H9 (cell line): ENCODE measurements around the gene SREBF2. TPM values are rescaled to one million over a fixed set of nuclear protein-coding genes. Genes with fewer than 3 reads are reported as not detected.
A peak's percentile ranks its signal among the peaks of the same experiment; 100 is the strongest.

ENCODE experiments used
- DNase-seq: peaks from one replicate; pipeline ENCODE4 v3.0.0-alpha.2; 2017
- H2AFZ ChIP-seq: one replicate; pipeline ENCODE4 v1.6.1; 2013; ENCODE audit warnings: mild to moderate bottlenecking, low read length, control low read depth, moderate library complexity
- H2AK5ac ChIP-seq: 2 replicates; pipeline ENCODE4 v1.6.1; 2013; ENCODE audit warnings: low read length, control low read depth, mixed read lengths; ENCODE audit not compliant: insufficient read length
- H2BK120ac ChIP-seq: one replicate; pipeline ENCODE4 v1.6.1; 2013; ENCODE audit warnings: low read depth, mild to moderate bottlenecking, low read length, control low read depth, inconsistent platforms; ENCODE audit not compliant: poor library complexity, severe bottlenecking
- H2BK12ac ChIP-seq: 2 replicates; pipeline ENCODE4 v1.6.1; 2013; ENCODE audit warnings: low read length, control low read depth, mixed read lengths, low read depth; ENCODE audit not compliant: insufficient read length
- H2BK15ac ChIP-seq: 2 replicates; pipeline ENCODE4 v1.6.1; 2013; ENCODE audit warnings: low read depth, low read length, control low read depth
- H2BK20ac ChIP-seq: one replicate; pipeline ENCODE4 v1.6.1; 2013; ENCODE audit warnings: low read depth, mild to moderate bottlenecking, low read length, control low read depth, inconsistent platforms; ENCODE audit not compliant: poor library complexity, severe bottlenecking
- H2BK5ac ChIP-seq: 2 replicates; pipeline ENCODE4 v1.6.1; 2013; ENCODE audit warnings: low read length, control low read depth, mixed read lengths; ENCODE audit not compliant: insufficient read length
- H3K14ac ChIP-seq: 2 replicates; pipeline ENCODE4 v1.6.1; 2013; ENCODE audit warnings: low read length, control low read depth; ENCODE audit not compliant: insufficient read depth
- H3K18ac ChIP-seq: 2 replicates; pipeline ENCODE4 v1.6.1; 2013; ENCODE audit warnings: low read depth, mild to moderate bottlenecking, mixed read lengths, low read length, control low read depth; ENCODE audit not compliant: insufficient read length
- H3K23ac ChIP-seq: 2 replicates; pipeline ENCODE4 v1.6.1; 2013; ENCODE audit warnings: low read length, control low read depth, mixed read lengths, low read depth; ENCODE audit not compliant: insufficient read length
- H3K23me2 ChIP-seq: 2 replicates; pipeline ENCODE4 v1.6.1; 2013; ENCODE audit warnings: low read depth, mild to moderate bottlenecking, mixed read lengths, low read length, control low read depth; ENCODE audit not compliant: insufficient read length, poor library complexity, severe bottlenecking
- H3K27ac ChIP-seq: 2 replicates; pipeline ENCODE4 v1.5.1; 2013; ENCODE audit warnings: low read length, control low read depth, mixed read lengths, low read depth; ENCODE audit not compliant: insufficient read length
- H3K27me3 ChIP-seq: 2 replicates; pipeline ENCODE4 v1.6.1; 2013; ENCODE audit warnings: low read length, control low read depth, inconsistent platforms; ENCODE audit not compliant: insufficient read depth
- H3K4ac ChIP-seq: 2 replicates; pipeline ENCODE4 v1.6.1; 2013; ENCODE audit warnings: low read depth, mild to moderate bottlenecking, control low read depth, inconsistent platforms, low read length, moderate library complexity
- H3K4me1 ChIP-seq: 2 replicates; pipeline ENCODE4 v1.6.1; 2013; ENCODE audit warnings: low read length, control low read depth, inconsistent platforms; ENCODE audit not compliant: insufficient read depth
- H3K4me2 ChIP-seq: 2 replicates; pipeline ENCODE4 v1.6.1; 2013; ENCODE audit warnings: low read length, control low read depth, mixed read lengths; ENCODE audit not compliant: insufficient read length, insufficient read depth
- H3K56ac ChIP-seq: 2 replicates; pipeline ENCODE4 v1.6.1; 2013; ENCODE audit warnings: low read depth, mild to moderate bottlenecking, mixed read lengths, low read length, control low read depth; ENCODE audit not compliant: insufficient read length
- H3K79me1 ChIP-seq: 2 replicates; pipeline ENCODE4 v1.6.1; 2013; ENCODE audit warnings: low read depth, mild to moderate bottlenecking, moderate library complexity, low read length, control low read depth, inconsistent platforms; ENCODE audit not compliant: insufficient read depth, poor library complexity, severe bottlenecking
- H3K79me2 ChIP-seq: 2 replicates; pipeline ENCODE4 v1.6.1; 2013; ENCODE audit warnings: low read length, control low read depth, inconsistent platforms; ENCODE audit not compliant: insufficient read depth
- H3K9ac ChIP-seq: 2 replicates; pipeline ENCODE4 v1.6.1; 2013; ENCODE audit warnings: low read length, control low read depth, mixed read lengths; ENCODE audit not compliant: insufficient read length; ENCODE audit errors: extremely low read depth
- H3K9me3 ChIP-seq: one replicate; pipeline ENCODE4 v1.6.1; 2013; ENCODE audit warnings: low read depth, low read length, inconsistent platforms; ENCODE audit not compliant: control insufficient read depth
- H3T11ph ChIP-seq: one replicate; pipeline ENCODE4 v1.6.1; 2013; ENCODE audit warnings: mild to moderate bottlenecking, low read length, control low read depth, inconsistent platforms
- H4K20me1 ChIP-seq: one replicate; pipeline ENCODE4 v1.6.1; 2013; ENCODE audit not compliant: control insufficient read depth, insufficient read length, insufficient read depth
- H4K5ac ChIP-seq: 2 replicates; pipeline ENCODE4 v1.6.1; 2013; ENCODE audit warnings: low read depth, mild to moderate bottlenecking, mixed read lengths, low read length, control low read depth; ENCODE audit not compliant: insufficient read length
- H4K8ac ChIP-seq: replicated peaks from 2 replicates; pipeline ENCODE4 v1.6.1; 2013; ENCODE audit warnings: low read length, control low read depth, mixed read lengths, low read depth; ENCODE audit not compliant: insufficient read length
- H4K91ac ChIP-seq: 2 replicates; pipeline ENCODE4 v1.6.1; 2013; ENCODE audit warnings: low read depth, mild to moderate bottlenecking, moderate library complexity, mixed read lengths, low read length, control low read depth; ENCODE audit not compliant: insufficient read length
- H3K27ac Mint-ChIP-seq, 3 experiments: 2 replicates in 2 of 3; 3 replicates in 1 of 3; pipeline ENCODE4 v1.8.0; 2020 to 2021; ENCODE audit warnings: mixed read lengths in 3 of 3, mild to moderate bottlenecking in 1 of 3, moderate library complexity in 1 of 3
- H3K27me3 Mint-ChIP-seq: 2 replicates; pipeline ENCODE4 v1.8.0; 2021; ENCODE audit warnings: low read depth, mild to moderate bottlenecking, moderate library complexity, mixed read lengths
- H3K36me3 Mint-ChIP-seq, 3 experiments: 2 replicates in 2 of 3; 3 replicates in 1 of 3; pipeline ENCODE4 v1.8.0; 2020 to 2021; ENCODE audit warnings: low read depth in 3 of 3, mixed read lengths in 3 of 3; ENCODE audit not compliant: insufficient read depth in 1 of 3
- H3K4me1 Mint-ChIP-seq, 2 experiments: 2 replicates each; pipeline ENCODE4 v1.8.0; 2020; ENCODE audit warnings: mixed read lengths in 2 of 2
- H3K4me3 Mint-ChIP-seq, 2 experiments: 2 replicates in 1 of 2; 3 replicates in 1 of 2; pipeline ENCODE4 v1.8.0; 2020 to 2021; ENCODE audit warnings: mild to moderate bottlenecking in 2 of 2, mixed read lengths in 2 of 2, moderate library complexity in 1 of 2
- H3K9me3 Mint-ChIP-seq, 2 experiments: 2 replicates in 1 of 2; 3 replicates in 1 of 2; pipeline ENCODE4 v1.8.0; 2020; ENCODE audit warnings: mild to moderate bottlenecking in 2 of 2, mixed read lengths in 2 of 2, moderate library complexity in 1 of 2
- CTCF ChIP-seq: fragments of 200-600 bp; sonication (generic); conservative IDR thresholded peaks from 3 replicates; pipeline ENCODE4 v1.8.0; 2021; ENCODE audit warnings: antibody characterized with exemption, mild to moderate bottlenecking
- WGBS: extraction: QIAGEN DNeasy Blood & Tissue Kit; methylation state at CpG from one replicate; pipeline ENCODE4 v1.1.7; 2013; ENCODE audit warnings: missing lambda C conversion rate, low lambda C conversion rate, mixed read lengths; ENCODE audit not compliant: insufficient read length; ENCODE audit errors: extremely low coverage; 5-methylcytosine and 5-hydroxymethylcytosine counted together
- total RNA-seq: library from RNA; stranded (reverse); gene quantifications from 2 replicates; pipeline ENCODE4 v1.2.1, GENCODE V29; 2021

SREBF2 gene
- total RNA-seq, 1 experiment from 2014 or later, result 146 TPM

GRCh38 chr22:41947424-41948080, 114.6 kb downstream of the SREBF2 start:
- TF ChIP-seq CTCF, result no peak
- no peaks in the 10 kb centered on the region for H3K9me3 Mint-ChIP-seq
- Histone ChIP-seq H3K27me3 (no peaks in the 10 kb centered on the region), H3K79me1 (no peaks in the 10 kb centered on the region), H3K4me2 (peak overlapping the region; percentile 67), H3K79me2 (no peaks in the 10 kb centered on the region; the same call in 1 of the 2 replicates), H2BK12ac (no peak overlapping the region), H2AFZ (no peak overlapping the region), H3K4ac (no peak overlapping the region), H3K23me2 (peaks cover 9% of the 10 kb centered on the region), H2AK5ac (no peak overlapping the region), H2BK15ac (no peak overlapping the region), H3K9ac (no peak overlapping the region), H2BK20ac (no peak overlapping the region), H3K27ac (no peak overlapping the region), H3T11ph (no peak overlapping the region), H4K20me1 (no peaks in the 10 kb centered on the region), H2BK5ac (no peak overlapping the region), H3K14ac (no peak overlapping the region), H3K56ac (no peak overlapping the region), H2BK120ac (no peak overlapping the region), H4K91ac (no peak overlapping the region), H3K18ac (no peak overlapping the region), H3K4me1 (peaks cover 3% of the 10 kb centered on the region; the same call in 1 of the 2 replicates), H4K8ac (no peak overlapping the region), H3K9me3 (no peaks in the 10 kb centered on the region), H4K5ac (no peak overlapping the region), H3K23ac (no peak overlapping the region)
- WGBS, result no CpG with 5 or more reads among the region's 21 CpGs
- 0 out of 7 replicates have a peak overlapping the region, but pooled peaks of 1 of the 3 experiments have one; percentile 35 for H3K27ac Mint-ChIP-seq
- peaks cover 1% of the 10 kb centered on the region for H3K27me3 Mint-ChIP-seq
- H3K4me1 Mint-ChIP-seq, result peaks cover 24 to 48% of the 10 kb centered on the region in 2 experiments
- peaks cover 25 to 32% (median 30%) of the 10 kb centered on the region in 3 experiments; a peak in 6 of 7 replicates for H3K36me3 Mint-ChIP-seq
- peak overlapping the region; percentile 81 to 82 for H3K4me3 Mint-ChIP-seq
- no peak for DNase-seq
